KMS-11 (cell line): ENCODE results near the gene TJP1.

ENCODE experiments used
- H2AFZ ChIP-seq: fragments of 200-600 bp; sonication (generic); 2 replicates; pipeline ENCODE4 v1.6.1; 2016; ENCODE audit warnings: antibody characterized with exemption, mixed run types, low read depth
- H3K27ac ChIP-seq: fragments of 200-600 bp; sonication (generic); 2 replicates; pipeline ENCODE4 v1.6.1; 2016; ENCODE audit warnings: mild to moderate bottlenecking, mixed run types
- H3K27me3 ChIP-seq: fragments of 200-600 bp; sonication (generic); 2 replicates; pipeline ENCODE4 v1.6.1; 2017; ENCODE audit warnings: mild to moderate bottlenecking, low read depth, mixed run types, moderate library complexity; ENCODE audit not compliant: insufficient read depth
- H3K36me3 ChIP-seq: fragments of 200-600 bp; sonication (generic); 2 replicates; pipeline ENCODE4 v1.6.1; 2017; ENCODE audit warnings: mild to moderate bottlenecking, mixed run types; ENCODE audit not compliant: insufficient read depth
- H3K4me1 ChIP-seq: fragments of 200-600 bp; sonication (generic); 2 replicates; pipeline ENCODE4 v1.6.1; 2016; ENCODE audit warnings: mild to moderate bottlenecking, low read depth, mixed run types; ENCODE audit not compliant: poor library complexity, severe bottlenecking
- H3K4me2 ChIP-seq: fragments of 200-600 bp; sonication (generic); 2 replicates; pipeline ENCODE4 v1.7.0; 2016; ENCODE audit warnings: mild to moderate bottlenecking, mixed run types
- H3K4me3 ChIP-seq: fragments of 200-600 bp; sonication (generic); IDR thresholded peaks from 2 replicates; pipeline ENCODE4 v1.6.1; 2017; ENCODE audit warnings: low read depth, low read length, mixed read lengths; ENCODE audit not compliant: insufficient read depth
- H3K79me2 ChIP-seq: fragments of 200-600 bp; sonication (generic); 2 replicates; pipeline ENCODE4 v1.6.1; 2016; ENCODE audit warnings: low read depth, mixed run types; ENCODE audit not compliant: insufficient read depth
- H3K9ac ChIP-seq: fragments of 200-600 bp; sonication (generic); 2 replicates; pipeline ENCODE4 v1.6.1; 2016; ENCODE audit warnings: mild to moderate bottlenecking, mixed run types
- H4K20me1 ChIP-seq: fragments of 200-600 bp; sonication (generic); 2 replicates; pipeline ENCODE4 v1.6.1; 2016; ENCODE audit warnings: mild to moderate bottlenecking, mixed run types; ENCODE audit not compliant: insufficient read depth
- CTCF ChIP-seq: fragments of 200-600 bp; sonication (generic); conservative IDR thresholded peaks from 2 replicates; pipeline ENCODE4 v1.6.1; 2017; ENCODE audit warnings: low read depth, mild to moderate bottlenecking, antibody characterized with exemption, low read length, moderate library complexity, mixed read lengths

TJP1 gene

DNA sequence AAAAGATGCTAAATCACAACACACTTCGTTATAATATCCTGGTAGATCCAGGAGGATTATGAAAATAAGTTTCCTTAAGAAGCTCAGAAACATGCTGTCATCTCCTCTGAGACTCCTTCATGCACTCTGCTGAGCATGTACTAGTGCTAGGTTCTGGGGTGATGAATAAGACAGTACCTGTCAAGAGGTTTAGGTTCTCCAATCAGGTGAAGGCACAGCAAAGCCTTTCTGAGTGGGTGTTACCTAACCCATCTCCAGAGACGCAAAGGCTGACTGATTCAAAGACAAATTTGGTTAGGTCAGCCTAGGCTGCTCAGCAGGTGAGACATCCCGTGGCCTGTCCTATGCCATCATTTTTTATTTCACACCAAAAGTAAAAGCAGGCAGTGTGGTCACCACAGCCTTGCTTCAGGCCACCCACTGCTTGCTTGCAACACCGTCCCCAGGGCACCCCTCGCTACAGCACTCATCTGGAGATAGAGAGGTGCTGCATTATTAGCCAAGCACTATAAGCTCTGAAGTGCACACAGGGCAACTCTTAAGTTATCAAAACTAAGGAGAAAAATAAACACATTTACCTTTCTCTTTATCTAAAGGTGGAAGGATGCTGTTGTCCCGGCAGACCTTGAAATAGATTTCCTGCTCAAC, 117.2 kb downstream of the TJP1 start:
- H3K27ac ChIP-seq: no peak overlapping the region
- TF ChIP-seq CTCF: no peak
- H4K20me1 ChIP-seq: no peaks in the 10 kb centered on the region
- H3K27me3 ChIP-seq: no peaks in the 10 kb centered on the region
- H3K4me1 ChIP-seq: no peaks in the 10 kb centered on the region
- no peaks in the 10 kb centered on the region for H3K79me2 ChIP-seq
- H3K4me2 ChIP-seq: no peak overlapping the region
- H3K36me3 ChIP-seq: peaks cover 4% of the 10 kb centered on the region; the same call in 1 of the 2 replicates
- H3K9ac ChIP-seq: no peak overlapping the region
- no peak overlapping the region for H2AFZ ChIP-seq
- no peak overlapping the region for H3K4me3 ChIP-seq

GRCh38 chr15:29701151-29701550, 121.1 kb downstream of the TJP1 start:
- Histone ChIP-seq H3K4me2 (no peak overlapping the region), H3K4me1 (no peaks in the 10 kb centered on the region), H3K79me2 (no peaks in the 10 kb centered on the region), H2AFZ (no peak overlapping the region), H3K27me3 (no peaks in the 10 kb centered on the region), H3K27ac (no peak overlapping the region), H3K36me3 (no peaks in the 10 kb centered on the region), H3K9ac (no peak overlapping the region), H4K20me1 (no peaks in the 10 kb centered on the region), H3K4me3 (no peak overlapping the region)
- no peak for TF ChIP-seq CTCF

DNA sequence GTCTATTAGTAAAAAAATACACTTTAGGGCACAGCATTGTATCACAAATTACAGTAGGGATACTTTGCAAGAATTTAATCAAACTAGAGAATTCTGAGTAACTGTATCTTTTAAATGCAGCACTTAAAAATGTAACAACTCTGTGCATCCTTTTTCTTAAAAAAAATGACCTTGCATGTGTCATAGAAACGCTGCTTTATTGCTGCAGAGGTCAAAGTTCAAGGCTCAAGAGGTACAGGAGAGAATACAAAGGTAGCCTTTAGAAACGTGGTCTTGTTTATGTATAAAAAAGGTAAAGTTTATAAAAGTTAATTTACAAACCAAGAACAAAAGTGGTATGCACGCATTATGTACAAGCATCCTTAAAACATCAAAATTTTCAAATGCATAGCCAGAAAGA, 122.0 kb downstream of the TJP1 start:
- H4K20me1 ChIP-seq: no peaks in the 10 kb centered on the region
- no peak for TF ChIP-seq CTCF
- H3K4me1 ChIP-seq: no peaks in the 10 kb centered on the region
- H3K27me3 ChIP-seq: no peaks in the 10 kb centered on the region
- no peak overlapping the region for H3K27ac ChIP-seq
- H3K4me3 ChIP-seq: no peak overlapping the region
- no peak overlapping the region for H2AFZ ChIP-seq
- H3K9ac ChIP-seq: no peak overlapping the region
- H3K79me2 ChIP-seq: no peaks in the 10 kb centered on the region
- H3K4me2 ChIP-seq: no peak overlapping the region
- no peaks in the 10 kb centered on the region for H3K36me3 ChIP-seq

- Histone ChIP-seq H3K79me2 (no peaks in the 10 kb centered on the region), H3K36me3 (no peaks in the 10 kb centered on the region), H4K20me1 (no peaks in the 10 kb centered on the region), H3K27me3 (no peaks in the 10 kb centered on the region), H3K4me1 (no peaks in the 10 kb centered on the region), H3K9ac (no peak overlapping the region), H3K4me3 (no peak overlapping the region), H3K27ac (no peak overlapping the region), H2AFZ (no peak overlapping the region), H3K4me2 (no peak overlapping the region)
- no peak for TF ChIP-seq CTCF
Observed at GRCh38 chr15:29699791-29700190, 122.5 kb downstream of the TJP1 start.
